H1 (cell line): ENCODE data around the gene RBM19. TPM values are rescaled to one million over a fixed set of nuclear protein-coding genes. Genes with fewer than 3 reads are reported as not detected.

Source experiments
- CTCF ChIA-PET: fragments of 300-600 bp; sonication (Branson Sonifier 250); formaldehyde crosslinking; loops from one replicate; lab custom pipeline; 2021; ENCODE audit not compliant: partially characterized antibody; lab: Charles Lee
- POLR2A ChIA-PET: fragments of 300-600 bp; sonication (Branson Sonifier 250); formaldehyde crosslinking; loops from one replicate; lab custom pipeline; 2021; ENCODE audit warnings: inconsistent platforms; ENCODE audit not compliant: partially characterized antibody; lab: Charles Lee
- DNase-seq, 2 experiments: peaks; one replicate each; pipeline versions ENCODE4 v3.0.0 to v3.0.0-alpha.2; 2010 to 2022; ENCODE audit warnings: low spot score in 2 of 2, low read depth in 1 of 2, mixed read lengths in 1 of 2
- FAIRE-seq: peaks from 2 replicates; lab custom pipeline; 2011; peaks lifted over from hg19 to GRCh38; lab: Jason Lieb, UNC
- H2AFZ ChIP-seq: 2 replicates; pipeline ENCODE4 v1.8.1; 2012; ENCODE audit warnings: low read length, inconsistent platforms
- H2AK5ac ChIP-seq: 2 replicates; pipeline ENCODE4 v1.6.1; 2013; ENCODE audit warnings: low read depth, low read length
- H2BK120ac ChIP-seq: replicated peaks from 2 replicates; pipeline ENCODE3; 2013; ENCODE audit warnings: low read depth, low read length, inconsistent platforms
- H2BK12ac ChIP-seq: 2 replicates; pipeline ENCODE4 v1.6.1; 2013; ENCODE audit warnings: low read depth, low read length
- H2BK15ac ChIP-seq: 2 replicates; pipeline ENCODE4 v1.6.1; 2013; ENCODE audit warnings: low read length
- H2BK20ac ChIP-seq: 2 replicates; pipeline ENCODE4 v1.6.1; 2013; ENCODE audit warnings: low read length
- H2BK5ac ChIP-seq: 2 replicates; pipeline ENCODE4 v1.6.1; 2013; ENCODE audit warnings: low read depth, low read length
- H3K14ac ChIP-seq: 2 replicates; pipeline ENCODE4 v1.6.1; 2013; ENCODE audit warnings: inconsistent platforms; ENCODE audit not compliant: insufficient read length
- H3K18ac ChIP-seq: 2 replicates; pipeline ENCODE4 v1.6.1; 2013; ENCODE audit warnings: low read length; ENCODE audit errors: extremely low read depth
- H3K23ac ChIP-seq: 2 replicates; pipeline ENCODE4 v1.6.1; 2013; ENCODE audit warnings: inconsistent platforms; ENCODE audit not compliant: insufficient read length
- H3K23me2 ChIP-seq: 2 replicates; pipeline ENCODE4 v1.6.1; 2013; ENCODE audit warnings: low read depth, low read length
- H3K27ac ChIP-seq: 2 replicates; pipeline ENCODE4 v1.6.1; 2011; ENCODE audit warnings: low read depth, low read length, inconsistent platforms
- H3K27me3 ChIP-seq, 4 experiments: replicated peaks in 1 of 4; 1 replicate in 1 of 4; 2 replicates in 3 of 4; pipeline versions ENCODE4 v1.6.1 to v1.8.1; 2011 to 2013; ENCODE audit warnings: low read length in 3 of 4, mild to moderate bottlenecking in 3 of 4, inconsistent platforms in 2 of 4, mixed read lengths in 2 of 4, moderate library complexity in 1 of 4; ENCODE audit not compliant: control insufficient read depth in 3 of 4, insufficient read depth in 3 of 4; ENCODE audit errors: extremely low read depth in 1 of 4
- H3K36me3 ChIP-seq, 4 experiments: 2 replicates each; pipeline versions ENCODE4 v1.6.1 to v1.8.1; 2011 to 2013; ENCODE audit warnings: mild to moderate bottlenecking in 4 of 4, low read length in 3 of 4, moderate library complexity in 2 of 4, control low read depth in 1 of 4, inconsistent platforms in 1 of 4; ENCODE audit not compliant: insufficient read depth in 4 of 4, control insufficient read depth in 2 of 4
- H3K4ac ChIP-seq: replicated peaks from 2 replicates; pipeline ENCODE3; 2013; ENCODE audit warnings: low read length, low read depth, mixed read lengths, inconsistent platforms; ENCODE audit not compliant: insufficient read length
- H3K4me1 ChIP-seq, 4 experiments: replicated peaks in 1 of 4; 1 replicate in 1 of 4; 2 replicates in 3 of 4; pipeline versions ENCODE4 v1.6.1 to v1.8.1; 2011 to 2013; ENCODE audit warnings: low read length in 3 of 4, inconsistent platforms in 2 of 4, mixed read lengths in 1 of 4; ENCODE audit not compliant: insufficient read depth in 4 of 4, control insufficient read depth in 3 of 4
- H3K4me2 ChIP-seq, 2 experiments: 2 replicates each; pipeline versions ENCODE4 v1.6.1 to v1.8.1; 2011 to 2013; ENCODE audit warnings: low read depth in 2 of 2, low read length in 2 of 2, control low read depth in 1 of 2, inconsistent platforms in 1 of 2, mild to moderate bottlenecking in 1 of 2; ENCODE audit not compliant: insufficient read depth in 1 of 2
- H3K4me3 ChIP-seq, 4 experiments: fragments of 200-600, 300-600 bp in 1 of 4; sonication (generic), shearing (Covaris generic), sonication (Bioruptor Twin) in 1 of 4; 2 replicates each; pipeline versions ENCODE4 v1.5.1 to v1.8.1; 2011 to 2016; ENCODE audit warnings: low read length in 4 of 4, low read depth in 3 of 4, control low read depth in 2 of 4, inconsistent platforms in 2 of 4, mild to moderate bottlenecking in 2 of 4, mixed read lengths in 1 of 4, moderate library complexity in 1 of 4; ENCODE audit not compliant: insufficient read depth in 2 of 4; ENCODE audit errors: extremely low read depth in 1 of 4
- H3K56ac ChIP-seq: replicated peaks from 2 replicates; pipeline ENCODE3; 2013; ENCODE audit warnings: low read depth, mild to moderate bottlenecking, mixed read lengths, low read length, inconsistent platforms; ENCODE audit not compliant: insufficient read length
- H3K79me1 ChIP-seq: 2 replicates; pipeline ENCODE4 v1.6.1; 2013; ENCODE audit warnings: low read depth, low read length, control low read depth
- H3K79me2 ChIP-seq, 2 experiments: 2 replicates each; pipeline versions ENCODE4 v1.6.1 to v1.8.1; 2012 to 2013; ENCODE audit warnings: low read length in 2 of 2, mild to moderate bottlenecking in 2 of 2, inconsistent platforms in 1 of 2; ENCODE audit not compliant: insufficient read depth in 2 of 2, control insufficient read depth in 1 of 2
- H3K9ac ChIP-seq, 4 experiments: replicated peaks in 1 of 4; 1 replicate in 1 of 4; 2 replicates in 3 of 4; pipeline versions ENCODE4 v1.6.1 to v1.8.1; 2011 to 2013; ENCODE audit warnings: low read depth in 3 of 4, low read length in 3 of 4, control low read depth in 2 of 4, mild to moderate bottlenecking in 2 of 4, moderate library complexity in 2 of 4, inconsistent platforms in 1 of 4; ENCODE audit errors: extremely low read depth in 1 of 4
- H3K9me3 ChIP-seq, 2 experiments: 2 replicates each; pipeline versions ENCODE4 v1.6.1 to v1.8.1; 2012 to 2013; ENCODE audit warnings: mild to moderate bottlenecking in 2 of 2, moderate library complexity in 2 of 2, control low read depth in 1 of 2, inconsistent platforms in 1 of 2, low read depth in 1 of 2, low read length in 1 of 2, mixed read lengths in 1 of 2; ENCODE audit not compliant: insufficient read depth in 2 of 2
- H4K20me1 ChIP-seq, 2 experiments: replicated peaks in 1 of 2; 2 replicates each; pipeline versions ENCODE3 to v1.8.1; 2011 to 2013; ENCODE audit warnings: inconsistent platforms in 2 of 2, low read length in 2 of 2, mild to moderate bottlenecking in 1 of 2; ENCODE audit not compliant: insufficient read depth in 2 of 2, control insufficient read depth in 1 of 2
- H4K5ac ChIP-seq: 2 replicates; pipeline ENCODE4 v1.6.1; 2013; ENCODE audit warnings: low read length, low read depth, mixed read lengths, inconsistent platforms; ENCODE audit not compliant: insufficient read length
- H4K8ac ChIP-seq: 2 replicates; pipeline ENCODE4 v1.8.0; 2013; ENCODE audit warnings: mild to moderate bottlenecking, moderate library complexity, low read length, inconsistent platforms; ENCODE audit not compliant: insufficient read depth; ENCODE audit errors: extremely low read depth
- H4K91ac ChIP-seq: replicated peaks from 2 replicates; pipeline ENCODE3; 2013; ENCODE audit warnings: low read length, mixed read lengths, inconsistent platforms; ENCODE audit not compliant: insufficient read length
- ATF2 ChIP-seq: IDR thresholded peaks from 2 replicates; pipeline ENCODE4 v1.6.1; 2012; ENCODE audit warnings: low read length, inconsistent platforms
- CBX5 ChIP-seq: fragments of 300-800, 300-1000 bp; sonication (generic); IDR thresholded peaks from 2 replicates; pipeline ENCODE4 v1.7.1; 2016; ENCODE audit warnings: antibody characterized with exemption, low read length, low read depth
- YY1 ChIP-seq: IDR thresholded peaks from 2 replicates; pipeline ENCODE4 v1.6.1; 2011; ENCODE audit warnings: low read depth, mild to moderate bottlenecking, low read length
- WGBS, 2 experiments: shearing (Covaris generic) in 1 of 2; methylation state at CpG; one replicate each; pipeline versions ENCODE4 v1.1.6 to v1.1.7; 2013 to 2015; ENCODE audit warnings: low lambda C conversion rate in 2 of 2, mixed read lengths in 2 of 2, inconsistent platforms in 1 of 2, low coverage in 1 of 2, missing lambda C conversion rate in 1 of 2; ENCODE audit not compliant: insufficient replicate concordance in 2 of 2, insufficient coverage in 1 of 2, insufficient read length in 1 of 2; ENCODE audit errors: extremely low coverage in 1 of 2, missing lambda C conversion rate in 1 of 2; 5-methylcytosine and 5-hydroxymethylcytosine counted together
- polyA plus RNA-seq, 7 experiments: library from polyadenylated mRNA; depleted of rRNA in 3 of 7; stranded (reverse) in 5 of 7; unstranded in 2 of 7; fragments of >200 nt in 5 of 7; fragments of 200-250 nt in 2 of 7; gene quantifications; 1 replicate in 5 of 7; 2 replicates in 1 of 7; 4 replicates in 1 of 7; pipeline versions ENCODE4 v1.2.1 to v1.2.3, GENCODE V29; 2011 to 2013; ENCODE audit warnings: missing spikeins in 2 of 7, mixed read lengths in 2 of 7
- total RNA-seq: library from RNA; stranded (reverse); fragmentation: NEBNext Ultra II Directional; extraction: Animal tissue kit (Norgen Biotek cat#: 25700); gene quantifications from 2 replicates; pipeline ENCODE4 v1.2.1, GENCODE V29; 2021

RBM19 gene
- total and polyA plus RNA-seq, 2 of the 8 experiments (the other 6 are each of a cell fraction or from before 2014, with no cell fraction given), result 23.4 to 61.9 TPM

GRCh38 chr12:113891739-113892520 lies 74.2 kb downstream of the RBM19 start:
- whole genome bisulfite sequencing, 2 experiments, result 89% methylated on average over 15 of the region's 15 CpGs; no CpG with 5 or more reads in 1 of the 2 experiments
- FAIRE-seq, result no peak

More at GRCh38 chr12:113891739-113892520, 74.2 kb downstream of the RBM19 start:
- Histone ChIP-seq H2BK120ac (no peak overlapping the region), H3K23ac (no peak overlapping the region), H4K20me1 (no peaks in the 10 kb centered on the region), H3K79me1 (no peaks in the 10 kb centered on the region), H3K4me3 (no peak overlapping the region), H3K23me2 (no peaks in the 10 kb centered on the region), H3K9me3 (no peaks in the 10 kb centered on the region), H3K79me2 (no peaks in the 10 kb centered on the region), H2BK12ac (no peak overlapping the region), H3K56ac (no peak overlapping the region), H3K9ac (no peak overlapping the region), H2BK15ac (no peak overlapping the region), H4K5ac (no peak overlapping the region), H3K14ac (no peak overlapping the region), H3K36me3 (no peaks in the 10 kb centered on the region), H2BK5ac (no peak overlapping the region), H4K91ac (no peak overlapping the region), H3K18ac (no peak overlapping the region), H3K27ac (no peak overlapping the region), H2BK20ac (no peak overlapping the region), H3K4me2 (no peak overlapping the region), H3K4me1 (peaks cover 0 to 5% (median 2%) of the 10 kb centered on the region in 4 experiments; a peak in 4 of 7 replicates), H2AFZ (no peak overlapping the region), H2AK5ac (no peak overlapping the region), H3K4ac (no peak overlapping the region), H3K27me3 (no peaks in the 10 kb centered on the region), H4K8ac (no peak overlapping the region)
- no peak for DNase-seq
- no peak for TF ChIP-seq ATF2
- TF ChIP-seq YY1, result no peak
- no peak for TF ChIP-seq CBX5
- ChIA-PET CTCF (interaction anchor here (0.7 to 4.7 kb wide), 2 partner anchors 21 to 246 kb away, joined by 4 to 19 read pairs; no protein-coding TSS in a partner anchor), POLR2A (no interaction called here)
